PC-9 (cell line): ENCODE data around the gene PROKR1.

ENCODE experiments used
- CTCF ChIP-seq: fragments of 200-600 bp; sonication (generic); conservative IDR thresholded peaks from 2 replicates; pipeline ENCODE4 v1.6.1; 2017; ENCODE audit warnings: mixed run types, antibody characterized with exemption, mild to moderate bottlenecking, moderate library complexity
- EZH2 ChIP-seq: fragments of 200-600 bp; sonication (generic); IDR thresholded peaks from 2 replicates; pipeline ENCODE4 v1.8.0; 2017; ENCODE audit warnings: antibody characterized with exemption, low read depth

GRCh38 chr2:68623820-68624219 lies 19.6 kb upstream of the PROKR1 start:
- no peak for TF ChIP-seq CTCF
- no peak for TF ChIP-seq EZH2
